ENCODE measurements around the gene CD300LF.

The CD300LF gene

GRCh38 chr17:74711058-74711824 lies 1.5 kb downstream of the CD300LF start:
- Histone ChIP-seq H3K4me3 (ENCODE audit: low read length) (no peak overlapping the region), H3K9me3 (ENCODE audit: low read length) (no peaks in the 10 kb centered on the region), H3K36me3 (ENCODE audit: insufficient read depth, low read length) (no peaks in the 10 kb centered on the region), H3K4me1 (ENCODE audit: insufficient read depth, low read length) (no peaks in the 10 kb centered on the region), H2AFZ (ENCODE audit: low read depth, low read length) (no peak overlapping the region), H3K27me3 (ENCODE audit: insufficient read depth, low read length) (peaks cover 11% of the 10 kb centered on the region)

GRCh38 chr17:74704544-74704943 lies 8.2 kb downstream of the CD300LF start:
- Histone ChIP-seq H3K9me3 (ENCODE audit: low read length) (no peaks in the 10 kb centered on the region), H3K36me3 (ENCODE audit: insufficient read depth, low read length) (no peaks in the 10 kb centered on the region), H2AFZ (ENCODE audit: low read depth, low read length) (no peak overlapping the region), H3K27me3 (ENCODE audit: insufficient read depth, low read length) (no peaks in the 10 kb centered on the region), H3K4me3 (ENCODE audit: low read length) (no peak overlapping the region), H3K4me1 (ENCODE audit: insufficient read depth, low read length) (no peaks in the 10 kb centered on the region)

GRCh38 chr17:74703311-74703710 lies 9.4 kb downstream of the CD300LF start:
- Histone ChIP-seq H3K36me3 (ENCODE audit: insufficient read depth, low read length) (no peaks in the 10 kb centered on the region), H3K4me3 (ENCODE audit: low read length) (no peak overlapping the region), H2AFZ (ENCODE audit: low read depth, low read length) (no peak overlapping the region), H3K27me3 (ENCODE audit: insufficient read depth, low read length) (no peaks in the 10 kb centered on the region), H3K9me3 (ENCODE audit: low read length) (no peaks in the 10 kb centered on the region), H3K4me1 (ENCODE audit: insufficient read depth, low read length) (no peaks in the 10 kb centered on the region)

GRCh38 chr17:74702116-74702871 lies 10.4 kb downstream of the CD300LF start:
- Histone ChIP-seq H3K9me3 (ENCODE audit: low read length) (no peaks in the 10 kb centered on the region), H3K4me1 (ENCODE audit: insufficient read depth, low read length) (no peaks in the 10 kb centered on the region), H2AFZ (ENCODE audit: low read depth, low read length) (no peak overlapping the region)

GRCh38 chr17:74699236-74699635 lies 13.5 kb downstream of the CD300LF start:
- no peaks in the 10 kb centered on the region for H3K4me1 ChIP-seq (ENCODE audit: insufficient read depth, low read length)
- no peak overlapping the region for H3K4me3 ChIP-seq (ENCODE audit: low read length)
- peaks cover 16% of the 10 kb centered on the region for H3K27me3 ChIP-seq (ENCODE audit: insufficient read depth, low read length)
- H3K9me3 ChIP-seq (ENCODE audit: low read length) = no peaks in the 10 kb centered on the region
- H2AFZ ChIP-seq (ENCODE audit: low read depth, low read length) = no peak overlapping the region
- H3K36me3 ChIP-seq (ENCODE audit: insufficient read depth, low read length) = no peaks in the 10 kb centered on the region

More at GRCh38 chr17:74702116-74702871, 10.4 kb downstream of the CD300LF start:
- no peaks in the 10 kb centered on the region for H3K36me3 ChIP-seq (ENCODE audit: insufficient read depth, low read length)
- H3K4me3 ChIP-seq (ENCODE audit: low read length) = no peak overlapping the region
- peaks cover 4% of the 10 kb centered on the region for H3K27me3 ChIP-seq (ENCODE audit: insufficient read depth, low read length)

GRCh38 chr17:74698069-74698468 lies 14.7 kb downstream of the CD300LF start:
- H3K4me3 ChIP-seq (ENCODE audit: low read length) = no peak overlapping the region
- no peaks in the 10 kb centered on the region for H3K36me3 ChIP-seq (ENCODE audit: insufficient read depth, low read length)
- H3K9me3 ChIP-seq (ENCODE audit: low read length) = no peaks in the 10 kb centered on the region
- no peaks in the 10 kb centered on the region for H3K4me1 ChIP-seq (ENCODE audit: insufficient read depth, low read length)
- H3K27me3 ChIP-seq (ENCODE audit: insufficient read depth, low read length) = peaks cover 16% of the 10 kb centered on the region
- no peak overlapping the region for H2AFZ ChIP-seq (ENCODE audit: low read depth, low read length)

- Histone ChIP-seq H3K4me3 (ENCODE audit: low read length) (no peak overlapping the region), H3K4me1 (ENCODE audit: insufficient read depth, low read length) (no peaks in the 10 kb centered on the region), H2AFZ (ENCODE audit: low read depth, low read length) (no peak overlapping the region), H3K9me3 (ENCODE audit: low read length) (no peaks in the 10 kb centered on the region), H3K36me3 (ENCODE audit: insufficient read depth, low read length) (no peaks in the 10 kb centered on the region), H3K27me3 (ENCODE audit: insufficient read depth, low read length) (peaks cover 16% of the 10 kb centered on the region)
These were observed 15.2 kb downstream of the CD300LF start for GRCh38 chr17:74697515-74697914.

GRCh38 chr17:74695629-74696028 lies 17.1 kb downstream of the CD300LF start:
- no peaks in the 10 kb centered on the region for H3K4me1 ChIP-seq (ENCODE audit: insufficient read depth, low read length)
- H3K4me3 ChIP-seq (ENCODE audit: low read length) = no peak overlapping the region
- peaks cover 19% of the 10 kb centered on the region for H3K27me3 ChIP-seq (ENCODE audit: insufficient read depth, low read length)
- no peak overlapping the region for H2AFZ ChIP-seq (ENCODE audit: low read depth, low read length)
- no peaks in the 10 kb centered on the region for H3K36me3 ChIP-seq (ENCODE audit: insufficient read depth, low read length)
- H3K9me3 ChIP-seq (ENCODE audit: low read length) = no peaks in the 10 kb centered on the region

GRCh38 chr17:74694081-74694480 lies 18.6 kb downstream of the CD300LF start:
- peaks cover 27% of the 10 kb centered on the region for H3K27me3 ChIP-seq (ENCODE audit: insufficient read depth, low read length)
- H3K36me3 ChIP-seq (ENCODE audit: insufficient read depth, low read length) = no peaks in the 10 kb centered on the region
- no peaks in the 10 kb centered on the region for H3K9me3 ChIP-seq (ENCODE audit: low read length)
- no peak overlapping the region for H2AFZ ChIP-seq (ENCODE audit: low read depth, low read length)
- H3K4me3 ChIP-seq (ENCODE audit: low read length) = no peak overlapping the region
- H3K4me1 ChIP-seq (ENCODE audit: insufficient read depth, low read length) = no peaks in the 10 kb centered on the region

GRCh38 chr17:74691151-74691550 lies 21.6 kb downstream of the CD300LF start:
- Histone ChIP-seq H3K27me3 (ENCODE audit: insufficient read depth, low read length) (peaks cover 19% of the 10 kb centered on the region), H3K9me3 (ENCODE audit: low read length) (no peaks in the 10 kb centered on the region), H3K4me1 (ENCODE audit: insufficient read depth, low read length) (no peaks in the 10 kb centered on the region), H3K4me3 (ENCODE audit: low read length) (no peak overlapping the region), H3K36me3 (ENCODE audit: insufficient read depth, low read length) (no peaks in the 10 kb centered on the region), H2AFZ (ENCODE audit: low read depth, low read length) (no peak overlapping the region)

GRCh38 chr17:74690409-74690825 lies 22.3 kb downstream of the CD300LF start:
- Histone ChIP-seq H3K4me3 (ENCODE audit: low read length) (no peak overlapping the region), H3K36me3 (ENCODE audit: insufficient read depth, low read length) (no peaks in the 10 kb centered on the region), H3K4me1 (ENCODE audit: insufficient read depth, low read length) (no peaks in the 10 kb centered on the region), H3K9me3 (ENCODE audit: low read length) (no peaks in the 10 kb centered on the region), H2AFZ (ENCODE audit: low read depth, low read length) (no peak overlapping the region), H3K27me3 (ENCODE audit: insufficient read depth, low read length) (peaks cover 13% of the 10 kb centered on the region)

GRCh38 chr17:74687886-74688285 lies 24.8 kb downstream of the CD300LF start:
- H3K4me3 ChIP-seq (ENCODE audit: low read length) = no peak overlapping the region
- H3K36me3 ChIP-seq (ENCODE audit: insufficient read depth, low read length) = no peaks in the 10 kb centered on the region
- H3K27me3 ChIP-seq (ENCODE audit: insufficient read depth, low read length) = peaks cover 16% of the 10 kb centered on the region
- H2AFZ ChIP-seq (ENCODE audit: low read depth, low read length) = no peak overlapping the region
- no peaks in the 10 kb centered on the region for H3K9me3 ChIP-seq (ENCODE audit: low read length)
- H3K4me1 ChIP-seq (ENCODE audit: insufficient read depth, low read length) = no peaks in the 10 kb centered on the region

- Histone ChIP-seq H3K4me1 (ENCODE audit: insufficient read depth, low read length) (no peaks in the 10 kb centered on the region), H3K4me3 (ENCODE audit: low read length) (no peak overlapping the region)
These were observed 26.0 kb downstream of the CD300LF start for GRCh38 chr17:74686761-74687160.

More at GRCh38 chr17:74686761-74687160, 26.0 kb downstream of the CD300LF start:
- Histone ChIP-seq H3K36me3 (ENCODE audit: insufficient read depth, low read length) (no peaks in the 10 kb centered on the region), H3K27me3 (ENCODE audit: insufficient read depth, low read length) (peaks cover 20% of the 10 kb centered on the region), H3K9me3 (ENCODE audit: low read length) (no peaks in the 10 kb centered on the region), H2AFZ (ENCODE audit: low read depth, low read length) (no peak overlapping the region)
